Ovary (tissue), 9 donors: ENCODE measurements around the gene C1QTNF12. TPM values are rescaled to one million over a fixed set of nuclear protein-coding genes. Genes with fewer than 3 reads are reported as not detected.

Experiments used
- DNase-seq, 5 donors: peaks; one replicate each; pipeline ENCODE4 v3.0.0-alpha.2; 2019 to 2020
- H3K27ac ChIP-seq, 2 donors: fragments of 200-600 bp; one replicate each; pipeline versions ENCODE4 v1.5.1 to v1.8.0; 2019 to 2022
- H3K27me3 ChIP-seq: fragments of 200-600 bp; one replicate; pipeline ENCODE4 v1.8.0; 2022
- H3K36me3 ChIP-seq: fragments of 200-600 bp; sonication (generic); one replicate; pipeline ENCODE4 v1.5.1; 2019
- H3K4me1 ChIP-seq: one replicate; pipeline ENCODE4 v1.8.1; 2013; ENCODE audit warnings: mild to moderate bottlenecking, moderate library complexity; ENCODE audit not compliant: insufficient read depth
- H3K4me3 ChIP-seq: fragments of 200-600 bp; sonication (generic); one replicate; pipeline ENCODE4 v1.5.1; 2017
- H3K9me3 ChIP-seq, 2 donors: fragments of 200-600 bp in 1 of 2; sonication (generic) in 1 of 2; one replicate each; pipeline versions ENCODE4 v1.5.1 to v1.8.1; 2013 to 2019; ENCODE audit warnings: mild to moderate bottlenecking in 1 of 2, moderate library complexity in 1 of 2
- CTCF ChIP-seq, 3 donors: fragments of 450-650 bp in 2 of 3; fragments of 200-600 bp in 1 of 3; IDR thresholded peaks; one replicate each; pipeline versions ENCODE4 v1.5.1 to v1.8.0; 2016 to 2022; ENCODE audit warnings: antibody characterized with exemption in 3 of 3, mild to moderate bottlenecking in 1 of 3
- EP300 ChIP-seq: sonication (generic); formaldehyde crosslinking; IDR thresholded peaks from one replicate; pipeline ENCODE4 v1.6.1; 2017; ENCODE audit warnings: antibody characterized with exemption
- POLR2A ChIP-seq: fragments of 450-650 bp; IDR thresholded peaks from one replicate; pipeline ENCODE4 v1.6.1; 2017; ENCODE audit warnings: antibody characterized with exemption, mild to moderate bottlenecking, moderate library complexity
- WGBS, 3 donors: extraction: QIAGEN DNeasy Blood & Tissue Kit in 1 of 3; methylation state at CpG; one replicate each; pipeline versions ENCODE4 v1.1.5 to v1.1.7; 2013 to 2017; 5-methylcytosine and 5-hydroxymethylcytosine counted together
- intact Hi-C, 4 donors: fragments of 100-400 bp; cut with DNase I; formaldehyde crosslinking; loops; one replicate each; pipeline versions ENCODE4 v1.11.0 to v1.15.1; 2022 to 2023
- polyA plus RNA-seq, 2 donors: library from polyadenylated mRNA; stranded (reverse); fragments of 200-250 nt in 1 of 2; fragments of 350-450 nt in 1 of 2; fragmentation: Illumina TruSeq in 1 of 2; extraction: RNeasy Lipid Tissue Mini Kit (QIAGEN cat#74804) in 1 of 2; gene quantifications; one replicate each; pipeline ENCODE4 v1.2.3, GENCODE V29; 2013 to 2014
- total RNA-seq, 7 donors: library from RNA; depleted of rRNA in 2 of 7; stranded (reverse); fragments of >200 nt in 2 of 7; fragmentation: NEBNext Ultra II Directional in 3 of 7; extraction: Animal tissue kit (Norgen Biotek cat#: 25700) in 3 of 7; gene quantifications; one replicate each; pipeline versions ENCODE4 v1.1.0 to v1.2.4, GENCODE V29; 2016 to 2023
- donor health status: DM: no; HTN: no; CAD: no; lungs with moderate emphysema.
- donor health status: DM: no; HTN: no; CAD: no.
- donor health status: Bipolar disorder and iron deficiency.
- donor health status: DM: yes; HTN: yes; CAD: no.
- donor health status: DM: no; HTN: no; CAD: no.
- donor health status: DM: yes; HTN: yes; CAD: no.

C1QTNF12 gene
- total and polyA plus RNA-seq, 9 donors, result 0.92 to 4.8 (median 1.4) TPM; not detected in 1

GRCh38 chr1:1268284-1268682, 21.8 kb upstream of the C1QTNF12 start:
- DNase-seq, result peak in 1 of 5 donors; percentile 32
- WGBS, 3 donors, result 89 to 91% (median 90%) methylated on average over 13 of the region's 13 CpGs
- Histone ChIP-seq H3K9me3 (no peaks in the 10 kb centered on the region), H3K27me3 (no peaks in the 10 kb centered on the region), H3K4me1 (peaks cover 22% of the 10 kb centered on the region), H3K36me3 (no peaks in the 10 kb centered on the region), H3K4me3 (no peak overlapping the region), H3K27ac (no peak overlapping the region)
- intact Hi-C loops, result no loop called here
- TF ChIP-seq POLR2A (no peak), CTCF (IDR thresholded peaks at IDR 0.05) (no peak), EP300 (no peak)

DNA sequence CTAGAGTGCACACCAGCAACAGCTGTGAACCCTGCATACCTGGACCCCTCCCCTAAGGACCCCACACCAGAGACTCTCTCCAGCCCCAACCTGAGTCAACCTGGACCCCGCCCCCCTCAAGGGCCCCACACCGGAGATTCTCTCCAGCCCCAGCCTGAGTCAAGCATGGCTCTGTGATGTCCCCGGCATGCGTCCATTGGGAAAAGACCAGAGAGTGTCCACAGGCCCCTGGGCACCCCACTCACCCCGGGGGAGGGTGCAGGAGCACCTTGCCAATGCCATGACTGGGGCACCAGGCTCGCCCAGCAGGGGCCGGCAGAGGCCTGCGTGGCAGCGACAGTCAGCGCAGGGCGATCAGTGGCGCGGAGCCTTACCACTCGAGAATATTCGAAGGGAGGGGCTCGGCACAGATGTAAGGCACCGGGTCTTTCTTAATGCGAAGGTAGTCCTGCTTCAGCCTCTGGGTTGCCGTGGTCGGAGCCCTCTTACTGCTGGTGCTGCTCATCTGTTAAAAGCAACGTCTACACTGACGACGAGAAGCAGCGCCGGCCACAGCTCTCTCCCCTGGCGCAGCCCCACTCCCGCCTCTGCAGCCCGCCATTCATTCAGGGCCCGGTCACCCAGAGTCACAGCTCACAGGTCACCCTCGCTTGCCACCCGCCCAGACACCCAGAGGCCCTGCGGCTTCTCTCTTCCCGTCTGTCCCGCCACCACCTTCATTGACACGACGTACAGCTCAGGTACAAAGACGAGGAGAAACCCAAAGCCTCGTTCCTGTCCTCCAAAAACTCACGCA, 21.2 kb upstream of the C1QTNF12 start:
- Histone ChIP-seq H3K27me3 (no peaks in the 10 kb centered on the region), H3K36me3 (peaks cover 2% of the 10 kb centered on the region), H3K4me1 (peaks cover 20% of the 10 kb centered on the region), H3K27ac (no peak overlapping the region), H3K9me3 (no peaks in the 10 kb centered on the region), H3K4me3 (no peak overlapping the region)
- intact Hi-C loops, result no loop called here
- TF ChIP-seq CTCF (IDR thresholded peaks at IDR 0.05) (no peak), POLR2A (no peak), EP300 (no peak)
- DNase-seq, result no peak
- 91% methylated on average over 39 of the region's 39 CpGs for WGBS, 3 donors

- Histone ChIP-seq H3K36me3 (peaks cover 4% of the 10 kb centered on the region), H3K9me3 (no peaks in the 10 kb centered on the region), H3K4me1 (no peaks in the 10 kb centered on the region), H3K27ac (no peak overlapping the region), H3K27me3 (no peaks in the 10 kb centered on the region), H3K4me3 (no peak overlapping the region)
- intact Hi-C loops, result no loop called here
- TF ChIP-seq CTCF (IDR thresholded peaks at IDR 0.05) (no peak), POLR2A (no peak), EP300 (no peak)
- WGBS, 3 donors, result 68 to 77% (median 74%) methylated on average over 10 of the region's 10 CpGs
- no peak for DNase-seq
These were observed 18.3 kb upstream of the C1QTNF12 start for GRCh38 chr1:1264868-1265272.

GRCh38 chr1:1264026-1264425, 17.5 kb upstream of the C1QTNF12 start:
- intact Hi-C loops, result no loop called here
- Histone ChIP-seq H3K27me3 (no peaks in the 10 kb centered on the region), H3K4me1 (no peaks in the 10 kb centered on the region), H3K27ac (no peak overlapping the region), H3K4me3 (no peak overlapping the region), H3K36me3 (peaks cover 4% of the 10 kb centered on the region), H3K9me3 (no peaks in the 10 kb centered on the region)
- TF ChIP-seq POLR2A (no peak), EP300 (no peak), CTCF (IDR thresholded peaks at IDR 0.05) (no peak)
- no peak for DNase-seq
- WGBS, 3 donors, result 83 to 85% (median 85%) methylated on average over 9 of the region's 9 CpGs
